HEK293T (cell line): Measurements from ENCODE around the gene MCF2L.

Experiments
- CTCF ChIA-PET: fragments of 350-600 bp; formaldehyde crosslinking; extraction: SDS; loops from one replicate; lab custom pipeline; 2021; ENCODE audit warnings: antibody characterized with exemption, inconsistent platforms; lab: Yijun Ruan, JAX
- POLR2A ChIA-PET: fragments of 350-600 bp; formaldehyde crosslinking; extraction: SDS; loops from one replicate; lab custom pipeline; 2020; ENCODE audit warnings: antibody characterized with exemption, inconsistent platforms; lab: Yijun Ruan, JAX
- DNase-seq: peaks from one replicate; pipeline ENCODE4 v3.0.0; 2012; ENCODE audit warnings: mixed read lengths; ENCODE audit errors: extremely low spot score
- ARNT ChIP-seq: fragments of 450-650 bp; IDR thresholded peaks from 2 replicates; pipeline ENCODE4 v1.6.1; 2017; ENCODE audit warnings: mild to moderate bottlenecking
- BHLHE40 ChIP-seq: fragments of 450-650 bp; IDR thresholded peaks from 2 replicates; pipeline ENCODE4 v1.6.1; 2016; ENCODE audit warnings: mild to moderate bottlenecking, moderate library complexity, borderline replicate concordance
- CTBP1 ChIP-seq: fragments of 450-650 bp; IDR thresholded peaks from 2 replicates; pipeline ENCODE4 v1.6.1; 2016; ENCODE audit warnings: borderline replicate concordance
- ELF4 ChIP-seq: fragments of 450-650 bp; IDR thresholded peaks from 2 replicates; pipeline ENCODE4 v1.6.1; 2017; ENCODE audit warnings: antibody characterized with exemption
- FOXA1 ChIP-seq: fragments of 450-650 bp; IDR thresholded peaks from 2 replicates; pipeline ENCODE4 v1.6.1; 2016; ENCODE audit warnings: mild to moderate bottlenecking
- FOXK2 ChIP-seq: fragments of 450-650 bp; IDR thresholded peaks from 2 replicates; pipeline ENCODE4 v1.6.1; 2016; ENCODE audit warnings: mild to moderate bottlenecking
- FOXM1 ChIP-seq: fragments of 450-650 bp; IDR thresholded peaks from 2 replicates; pipeline ENCODE4 v1.6.1; 2017; ENCODE audit warnings: mild to moderate bottlenecking, borderline replicate concordance
- HDGF ChIP-seq: fragments of 450-650 bp; IDR thresholded peaks from 2 replicates; pipeline ENCODE4 v1.6.1; 2017; ENCODE audit warnings: antibody characterized with exemption, borderline replicate concordance
- L3MBTL2 ChIP-seq: fragments of 450-650 bp; conservative IDR thresholded peaks from 2 replicates; pipeline ENCODE4 v1.6.1; 2016; ENCODE audit warnings: mild to moderate bottlenecking
- LEF1 ChIP-seq: fragments of 450-650 bp; IDR thresholded peaks from 2 replicates; pipeline ENCODE4 v1.6.1; 2017; ENCODE audit warnings: mild to moderate bottlenecking, borderline replicate concordance
- NFRKB ChIP-seq: fragments of 450-650 bp; IDR thresholded peaks from 2 replicates; pipeline ENCODE4 v1.6.1; 2016; ENCODE audit warnings: mild to moderate bottlenecking, moderate library complexity
- PKNOX1 ChIP-seq: fragments of 450-650 bp; IDR thresholded peaks from 2 replicates; pipeline ENCODE4 v1.6.1; 2016
- SP1 ChIP-seq: fragments of 450-650 bp; IDR thresholded peaks from 2 replicates; pipeline ENCODE4 v1.6.1; 2017
- SUZ12 ChIP-seq: fragments of 450-650 bp; IDR thresholded peaks from 2 replicates; pipeline ENCODE4 v1.6.1; 2016; ENCODE audit warnings: mild to moderate bottlenecking
- TARDBP ChIP-seq: fragments of 450-650 bp; IDR thresholded peaks from 2 replicates; pipeline ENCODE4 v1.6.1; 2016
- ZNF384 ChIP-seq: fragments of 450-650 bp; IDR thresholded peaks from 2 replicates; pipeline ENCODE4 v1.6.1; 2016

The MCF2L gene

DNA sequence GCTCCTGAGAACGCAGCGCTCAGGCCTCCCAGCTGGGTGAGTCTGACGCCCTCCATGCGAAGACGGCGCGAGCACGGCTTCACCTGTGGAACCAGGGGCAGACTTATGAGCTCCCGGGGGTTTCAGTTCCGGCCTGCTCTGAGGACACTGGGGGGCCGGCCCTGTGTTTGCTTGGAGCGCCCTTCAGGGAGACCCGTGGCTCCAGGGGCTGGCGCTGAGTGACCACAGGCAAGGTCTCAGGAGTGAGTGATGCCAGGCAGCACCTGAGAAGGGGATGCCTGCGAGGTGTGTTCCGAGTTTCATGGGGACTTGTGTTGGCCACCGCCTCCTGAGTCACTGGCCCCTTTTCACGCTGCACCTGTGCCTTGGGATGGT is 4.5 kb downstream of the MCF2L start:
- CTCF ChIA-PET: no interaction called here
- no peak for DNase-seq
- POLR2A ChIA-PET: no interaction called here
- no peak for TF ChIP-seq TARDBP
- no peak for TF ChIP-seq FOXA1
- no peak for TF ChIP-seq ELF4
- no peak for TF ChIP-seq FOXK2
- TF ChIP-seq FOXM1: no peak
- no peak for TF ChIP-seq ZNF384
- TF ChIP-seq L3MBTL2: no peak
- TF ChIP-seq LEF1: no peak
- TF ChIP-seq PKNOX1: no peak
- no peak for TF ChIP-seq HDGF
- no peak for TF ChIP-seq SP1
- no peak for TF ChIP-seq NFRKB
- TF ChIP-seq BHLHE40: no peak
- no peak for TF ChIP-seq CTBP1
- no peak for TF ChIP-seq SUZ12
- no peak for TF ChIP-seq ARNT

DNA sequence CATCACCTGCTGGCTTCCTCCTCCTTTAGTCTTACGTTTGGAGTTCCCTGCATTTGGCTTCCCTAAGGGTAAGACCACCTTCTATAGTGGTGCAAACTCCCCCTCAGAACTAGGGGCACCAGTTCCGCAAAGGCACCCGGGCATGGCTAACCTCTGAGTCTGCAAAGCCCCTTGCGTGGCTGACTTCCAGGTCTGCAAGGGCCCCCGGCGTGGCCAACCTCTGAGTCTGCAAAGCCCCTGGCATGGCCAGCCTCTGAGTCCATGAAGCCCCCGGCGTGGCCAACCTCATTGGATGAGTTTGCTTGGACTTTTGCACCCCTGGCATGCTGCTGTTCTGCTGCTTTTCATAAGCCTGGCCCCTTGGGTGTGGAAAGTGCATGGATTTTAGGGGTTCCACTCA is 5.1 kb downstream of the MCF2L start:
- ChIA-PET CTCF (interaction anchor here (0.6 kb wide), 1 partner anchor 1688 kb away, joined by 9 read pairs; no protein-coding TSS in a partner anchor), POLR2A (no interaction called here)
- DNase-seq: no peak
- TF ChIP-seq FOXK2 (no peak), ZNF384 (no peak), L3MBTL2 (no peak), HDGF (no peak), TARDBP (no peak), NFRKB (no peak), ARNT (no peak), BHLHE40 (no peak), SUZ12 (no peak), FOXA1 (no peak), ELF4 (no peak), LEF1 (no peak), FOXM1 (no peak), CTBP1 (no peak), SP1 (no peak), PKNOX1 (no peak)

- DNase-seq: no peak
- TF ChIP-seq ARNT: no peak
- TF ChIP-seq FOXA1: no peak
- TF ChIP-seq HDGF: no peak
- TF ChIP-seq FOXK2: no peak
- TF ChIP-seq FOXM1: no peak
- no peak for TF ChIP-seq LEF1
- TF ChIP-seq NFRKB: no peak
- TF ChIP-seq BHLHE40: no peak
- TF ChIP-seq PKNOX1: no peak
- TF ChIP-seq SP1: no peak
- no peak for TF ChIP-seq ELF4
- no peak for TF ChIP-seq ZNF384
- TF ChIP-seq TARDBP: no peak
- no peak for TF ChIP-seq SUZ12
- TF ChIP-seq CTBP1: no peak
- TF ChIP-seq L3MBTL2: no peak
- ChIA-PET CTCF (interaction anchor here (0.6 kb wide), 1 partner anchor 1689 kb away, joined by 9 read pairs; no protein-coding TSS in a partner anchor), POLR2A (no interaction called here)
Observed at GRCh38 chr13:112974671-112975070, 5.7 kb downstream of the MCF2L start.

- POLR2A ChIA-PET: no interaction called here
Observed at GRCh38 chr13:112975401-112975939, 6.5 kb downstream of the MCF2L start.

DNA sequence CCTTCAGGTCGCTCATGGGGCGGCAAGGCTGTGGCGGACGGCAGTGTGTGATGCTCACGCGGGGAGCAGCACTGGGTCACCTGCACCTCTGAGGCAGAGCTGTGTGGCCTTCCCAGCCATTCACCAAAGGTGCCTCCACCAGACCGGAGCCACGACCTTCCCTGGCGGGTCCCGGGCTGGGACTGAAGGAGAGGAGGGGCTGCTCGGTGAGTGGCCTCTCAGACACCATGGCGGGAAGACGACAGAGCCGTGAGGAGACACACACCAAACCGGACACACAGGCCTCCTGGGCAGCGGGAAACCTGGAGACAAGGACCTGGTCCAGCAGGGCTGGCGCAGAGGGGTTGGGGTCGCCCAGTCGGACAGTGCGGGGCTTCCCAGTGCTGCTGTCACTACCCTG is 7.5 kb downstream of the MCF2L start:
- POLR2A ChIA-PET: no interaction called here
- CTCF ChIA-PET: no interaction called here
- TF ChIP-seq SUZ12: no peak
- no peak for TF ChIP-seq L3MBTL2
- TF ChIP-seq FOXK2: no peak
- TF ChIP-seq TARDBP: no peak
- TF ChIP-seq PKNOX1: no peak
- TF ChIP-seq LEF1: no peak
- no peak for TF ChIP-seq FOXM1
- no peak for TF ChIP-seq ZNF384
- no peak for TF ChIP-seq ELF4
- TF ChIP-seq CTBP1: no peak
- no peak for TF ChIP-seq SP1
- TF ChIP-seq NFRKB: no peak
- no peak for TF ChIP-seq FOXA1
- no peak for TF ChIP-seq HDGF
- TF ChIP-seq ARNT: no peak
- no peak for DNase-seq

More at GRCh38 chr13:112975401-112975939, 6.5 kb downstream of the MCF2L start:
- CTCF ChIA-PET: no interaction called here
- TF ChIP-seq NFRKB (no peak), BHLHE40 (no peak)
- no peak for DNase-seq
